CD4-positive, alpha-beta T cell (primary cell): Measurements from ENCODE around the gene ZNF513. TPM values are rescaled to one million over a fixed set of nuclear protein-coding genes. Genes with fewer than 3 reads are reported as not detected.

Experiments used
- ATAC-seq: fragments of 200-7000 bp; cut with Tn5 transposase; one replicate; pipeline ENCODE4 v1.10.0; 2022; ENCODE audit warnings: mild to moderate bottlenecking; ENCODE audit not compliant: poor library complexity
- CTCF ChIA-PET: fragments of 350-600 bp; sonication (Branson Sonifier 250); formaldehyde crosslinking; loops from one replicate; lab custom pipeline; 2021; ENCODE audit warnings: antibody characterized with exemption, inconsistent platforms; lab: Charles Lee
- POLR2A ChIA-PET: fragments of 350-600 bp; sonication (Branson Sonifier 250); formaldehyde crosslinking; loops from one replicate; lab custom pipeline; 2021; ENCODE audit warnings: antibody characterized with exemption, inconsistent platforms; lab: Charles Lee
- DNase-seq, 14 experiments: peaks; one replicate each; pipeline ENCODE4 v3.0.0-alpha.2; 2013 to 2020; ENCODE audit warnings: mixed read lengths in 2 of 14
- H3K27ac ChIP-seq, 2 donors: one replicate each; pipeline versions ENCODE4 v1.5.1 to v1.7.0; 2013; ENCODE audit warnings: low read length in 2 of 2, low read depth in 1 of 2, mild to moderate bottlenecking in 1 of 2
- H3K27me3 ChIP-seq, 2 experiments: 1 replicate in 1 of 2; 2 replicates in 1 of 2; pipeline versions ENCODE4 v1.6.1 to v1.7.0; 2013; ENCODE audit warnings: low read length in 2 of 2, control low read depth in 1 of 2, mild to moderate bottlenecking in 1 of 2, moderate library complexity in 1 of 2; ENCODE audit not compliant: insufficient read depth in 2 of 2, control insufficient read depth in 1 of 2
- H3K36me3 ChIP-seq: one replicate; pipeline ENCODE4 v1.6.1; 2013; ENCODE audit warnings: low read length, control low read depth; ENCODE audit not compliant: insufficient read depth
- H3K4me1 ChIP-seq: one replicate; pipeline ENCODE4 v1.6.1; 2013; ENCODE audit warnings: low read length, control low read depth; ENCODE audit not compliant: insufficient read depth
- H3K4me3 ChIP-seq: one replicate; pipeline ENCODE4 v1.5.1; 2013; ENCODE audit warnings: mild to moderate bottlenecking, low read length, moderate library complexity
- H3K9me3 ChIP-seq, 2 experiments: 1 replicate in 1 of 2; 2 replicates in 1 of 2; pipeline versions ENCODE4 v1.6.1 to v1.7.0; 2013; ENCODE audit warnings: low read length in 2 of 2, mild to moderate bottlenecking in 2 of 2, control low read depth in 1 of 2, moderate library complexity in 1 of 2; ENCODE audit not compliant: control insufficient read depth in 1 of 2, insufficient read depth in 1 of 2
- H3K27ac Mint-ChIP-seq: one replicate; pipeline ENCODE4 v1.8.0; 2020; ENCODE audit warnings: mixed read lengths
- H3K27me3 Mint-ChIP-seq: one replicate; pipeline ENCODE4 v1.8.0; 2021; ENCODE audit warnings: mixed read lengths
- H3K36me3 Mint-ChIP-seq: one replicate; pipeline ENCODE4 v1.8.0; 2021; ENCODE audit warnings: low read depth, mixed read lengths
- H3K4me1 Mint-ChIP-seq: one replicate; pipeline ENCODE4 v1.8.0; 2021; ENCODE audit warnings: low read depth, mixed read lengths
- H3K4me3 Mint-ChIP-seq: one replicate; pipeline ENCODE4 v1.8.0; 2020; ENCODE audit warnings: mild to moderate bottlenecking, mixed read lengths
- H3K9me3 Mint-ChIP-seq: one replicate; pipeline ENCODE4 v1.8.0; 2020; ENCODE audit warnings: mixed read lengths
- intact Hi-C, 2 experiments: fragments of 100-400 bp; cut with DNase I in 1 of 2; cut with micrococcal nuclease in 1 of 2; formaldehyde crosslinking; loops; one replicate each; pipeline versions ENCODE4 v1.15.1 to v1.9.0; 2023 to 2025; cut with DNase I, micrococcal nuclease
- total RNA-seq, 174 experiments: library from RNA in 2 of 174; stranded (reverse) in 2 of 174; gene quantifications; one replicate each; pipeline ENCODE4 v1.2.3 and lab custom pipeline; 2021 to 2026
- TF ChIP-seq, protein P1 (sequence below): fragments of 200-600 bp; IDR thresholded peaks from one replicate; pipeline ENCODE4 v1.8.0; 2022; ENCODE audit warnings: antibody characterized with exemption, mild to moderate bottlenecking

Gene ZNF513
- total RNA-seq, 2 experiments from 2014 or later: 22.8 to 22.9 TPM

DNA sequence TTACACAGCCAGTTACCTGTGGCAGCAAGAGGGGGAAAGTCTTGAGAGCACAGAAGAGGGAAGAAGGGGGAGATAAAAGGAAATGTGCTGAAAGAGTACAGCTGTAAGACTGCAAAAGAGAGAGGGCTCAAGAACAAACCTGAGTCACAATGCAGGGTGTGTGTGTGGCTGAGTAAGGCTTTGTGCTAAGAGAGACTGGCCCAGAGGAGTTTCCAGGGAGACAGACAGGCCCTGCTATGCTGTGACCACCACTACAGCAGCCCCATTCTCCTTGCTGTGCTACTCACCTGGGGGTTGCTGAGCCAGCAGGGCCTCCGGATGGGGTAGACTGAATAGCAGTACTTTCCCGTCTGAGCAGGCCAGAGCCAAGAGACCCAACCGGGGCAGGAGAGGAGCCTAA lies 45.2 kb downstream of the ZNF513 start:
- POLR2A ChIA-PET: interaction anchor here (0.7 kb wide), 1 partner anchor 170 kb away, joined by 3 read pairs; no protein-coding TSS in a partner anchor
- intact Hi-C loops: no loop called here
- Mint-ChIP-seq H3K4me1 (no peaks in the 10 kb centered on the region), H3K9me3 (no peaks in the 10 kb centered on the region), H3K4me3 (no peak overlapping the region), H3K36me3 (peaks cover 79% of the 10 kb centered on the region), H3K27ac (no peak overlapping the region), H3K27me3 (no peaks in the 10 kb centered on the region)
- H3K9me3 ChIP-seq: no peaks in the 10 kb centered on the region
- TF ChIP-seq, protein P1, sequence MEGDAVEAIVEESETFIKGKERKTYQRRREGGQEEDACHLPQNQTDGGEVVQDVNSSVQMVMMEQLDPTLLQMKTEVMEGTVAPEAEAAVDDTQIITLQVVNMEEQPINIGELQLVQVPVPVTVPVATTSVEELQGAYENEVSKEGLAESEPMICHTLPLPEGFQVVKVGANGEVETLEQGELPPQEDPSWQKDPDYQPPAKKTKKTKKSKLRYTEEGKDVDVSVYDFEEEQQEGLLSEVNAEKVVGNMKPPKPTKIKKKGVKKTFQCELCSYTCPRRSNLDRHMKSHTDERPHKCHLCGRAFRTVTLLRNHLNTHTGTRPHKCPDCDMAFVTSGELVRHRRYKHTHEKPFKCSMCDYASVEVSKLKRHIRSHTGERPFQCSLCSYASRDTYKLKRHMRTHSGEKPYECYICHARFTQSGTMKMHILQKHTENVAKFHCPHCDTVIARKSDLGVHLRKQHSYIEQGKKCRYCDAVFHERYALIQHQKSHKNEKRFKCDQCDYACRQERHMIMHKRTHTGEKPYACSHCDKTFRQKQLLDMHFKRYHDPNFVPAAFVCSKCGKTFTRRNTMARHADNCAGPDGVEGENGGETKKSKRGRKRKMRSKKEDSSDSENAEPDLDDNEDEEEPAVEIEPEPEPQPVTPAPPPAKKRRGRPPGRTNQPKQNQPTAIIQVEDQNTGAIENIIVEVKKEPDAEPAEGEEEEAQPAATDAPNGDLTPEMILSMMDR: no peak
- CTCF ChIA-PET: no interaction called here
- H3K27ac ChIP-seq: no peak overlapping the region
- no peaks in the 10 kb centered on the region for H3K4me1 ChIP-seq
- H3K4me3 ChIP-seq: no peak overlapping the region
- ATAC-seq: no peak
- peaks cover 79% of the 10 kb centered on the region for H3K36me3 ChIP-seq
- no peak for DNase-seq
- no peaks in the 10 kb centered on the region for H3K27me3 ChIP-seq

Other genes with a start within 250 kb of the ZNF513 start
- 10 to 100 TPM; 12.3 to 12.6 TPM for gene PREB, start 246.1 kb downstream of the ZNF513 start, total RNA-seq
- not detected for gene PRR30, start 241.3 kb downstream of the ZNF513 start, total RNA-seq
- not detected for gene TCF23, start 231.7 kb downstream of the ZNF513 start, total RNA-seq
- 10 to 100 TPM; 79.1 to 82.5 TPM for gene ATRAID, start 168.7 kb downstream of the ZNF513 start, total RNA-seq
- 100 to 1,000 TPM; 196 to 207 TPM for gene SLC5A6, start 168.5 kb downstream of the ZNF513 start, total RNA-seq
- gene CAD, start 163.4 kb downstream of the ZNF513 start, total RNA-seq: 10 to 100 TPM; 20.0 to 20.3 TPM
- gene SLC30A3, start 117.7 kb downstream of the ZNF513 start, total RNA-seq: not detected
- gene DNAJC5G, start 105.3 kb downstream of the ZNF513 start, total RNA-seq: not detected
- gene TRIM54, start 98.3 kb downstream of the ZNF513 start, total RNA-seq: not detected
- 1 to 10 TPM; 1.8 to 2.3 TPM for gene UCN, start 72.3 kb downstream of the ZNF513 start, total RNA-seq
- 10 to 100 TPM; 29.3 to 31.0 TPM for gene MPV17, start 57.6 kb downstream of the ZNF513 start, total RNA-seq
- gene GTF3C2, start 24.0 kb downstream of the ZNF513 start, total RNA-seq: 10 to 100 TPM; 54.6 to 56.8 TPM
- 10 to 100 TPM; 33.2 to 34.0 TPM for gene EIF2B4, start 10.4 kb downstream of the ZNF513 start, total RNA-seq
- gene SNX17, start 10.1 kb downstream of the ZNF513 start, total RNA-seq: 10 to 100 TPM; 66.3 to 67.9 TPM
- gene PPM1G, start 28.9 kb upstream of the ZNF513 start, total RNA-seq: 10 to 100 TPM; 30.4 to 31.2 TPM
- gene NRBP1, start 47.9 kb upstream of the ZNF513 start, total RNA-seq: 100 to 1,000 TPM; 169 to 181 TPM
- 10 to 100 TPM; 11.5 to 12.8 TPM for gene KRTCAP3, start 61.6 kb upstream of the ZNF513 start, total RNA-seq
- 10 to 100 TPM; 13.3 to 14.4 TPM for gene IFT172, start 109.0 kb upstream of the ZNF513 start, total RNA-seq
- gene FNDC4, start 114.5 kb upstream of the ZNF513 start, total RNA-seq: not detected
- not detected for gene GCKR, start 116.1 kb upstream of the ZNF513 start, total RNA-seq
- 10 to 100 TPM; 13.6 to 14.1 TPM for gene ZNF512, start 202.3 kb upstream of the ZNF513 start, total RNA-seq
- gene CCDC121, start 248.3 kb upstream of the ZNF513 start, total RNA-seq: under 1 TPM; 0.47 to 0.91 TPM
- 10 to 100 TPM; 24.6 to 28.1 TPM for gene GPN1, start 248.3 kb upstream of the ZNF513 start, total RNA-seq